B cell (primary cell): ENCODE measurements around the gene PREX1. TPM values are rescaled to one million over a fixed set of nuclear protein-coding genes. Genes with fewer than 3 reads are reported as not detected.

Source experiments
- ATAC-seq: fragments of 200-7000 bp; cut with Tn5 transposase; one replicate; pipeline ENCODE4 v1.10.0; 2021; ENCODE audit warnings: low read depth, mild to moderate bottlenecking, moderate number of reproducible peaks, moderate library complexity
- CTCF ChIA-PET: fragments of 350-600 bp; sonication (Branson Sonifier 250); formaldehyde crosslinking; loops from one replicate; lab custom pipeline; 2021; ENCODE audit warnings: antibody characterized with exemption, inconsistent platforms; lab: Charles Lee
- POLR2A ChIA-PET: fragments of 350-600 bp; sonication (Branson Sonifier 250); formaldehyde crosslinking; loops from one replicate; lab custom pipeline; 2021; ENCODE audit warnings: antibody characterized with exemption; lab: Charles Lee
- DNase-seq: peaks from one replicate; pipeline ENCODE4 v3.0.0; 2013
- H2AFZ ChIP-seq: 2 replicates; pipeline ENCODE4 v1.6.1; 2012; ENCODE audit warnings: mild to moderate bottlenecking, low read depth, low read length; ENCODE audit not compliant: insufficient read depth, poor library complexity, severe bottlenecking
- H3K27ac ChIP-seq, 2 donors: 1 replicate in 1 of 2; 2 replicates in 1 of 2; pipeline ENCODE4 v1.5.1; 2012 to 2013; ENCODE audit warnings: low read length in 2 of 2, mild to moderate bottlenecking in 2 of 2, moderate library complexity in 1 of 2
- H3K27me3 ChIP-seq, 4 experiments: fragments of 200-600 bp in 1 of 4; sonication (generic) in 1 of 4; replicated peaks in 1 of 4; 1 replicate in 2 of 4; 2 replicates in 2 of 4; pipeline versions ENCODE4 v1.6.1 to v1.7.0; 2013 to 2016; ENCODE audit warnings: low read length in 3 of 4, mild to moderate bottlenecking in 2 of 4, mixed read lengths in 1 of 4, moderate library complexity in 1 of 4; ENCODE audit not compliant: insufficient read depth in 4 of 4, control insufficient read depth in 3 of 4; ENCODE audit errors: control extremely low read depth in 1 of 4
- H3K36me3 ChIP-seq, 2 experiments: replicated peaks in 1 of 2; 1 replicate in 1 of 2; 2 replicates in 1 of 2; pipeline versions ENCODE4 v1.6.1 to v1.7.1; 2013; ENCODE audit warnings: low read length in 1 of 2; ENCODE audit not compliant: insufficient read depth in 2 of 2, control insufficient read depth in 1 of 2; ENCODE audit errors: control extremely low read depth in 1 of 2, extremely low read depth in 1 of 2
- H3K4me1 ChIP-seq, 2 donors: fragments of 200-600 bp in 1 of 2; sonication (generic) in 1 of 2; 1 replicate in 1 of 2; 2 replicates in 1 of 2; pipeline versions ENCODE4 v1.5.1 to v1.6.1; 2013 to 2017; ENCODE audit warnings: low read length in 2 of 2; ENCODE audit not compliant: control insufficient read depth in 2 of 2, insufficient read depth in 2 of 2
- H3K4me2 ChIP-seq: replicated peaks from 2 replicates; pipeline ENCODE3; 2012; ENCODE audit warnings: mild to moderate bottlenecking, low read depth, low read length; ENCODE audit not compliant: poor library complexity, severe bottlenecking
- H3K4me3 ChIP-seq, 5 experiments: fragments of 200-600 bp in 1 of 5; sonication (generic) in 1 of 5; 1 replicate in 3 of 5; 2 replicates in 2 of 5; pipeline versions ENCODE4 v1.5.1 to v1.7.0; 2011 to 2016; ENCODE audit warnings: low read length in 4 of 5, mild to moderate bottlenecking in 4 of 5, low read depth in 2 of 5, control low read depth in 1 of 5, moderate library complexity in 1 of 5; ENCODE audit not compliant: insufficient read depth in 1 of 5; ENCODE audit errors: control extremely low read depth in 1 of 5, extremely low read depth in 1 of 5
- H3K79me2 ChIP-seq: fragments of 200-600 bp; sonication (generic); one replicate; pipeline ENCODE4 v1.6.0; 2016; ENCODE audit warnings: low read length; ENCODE audit not compliant: control insufficient read depth, insufficient read depth
- H3K9ac ChIP-seq: fragments of 200-600 bp; sonication (generic); 2 replicates; pipeline ENCODE4 v1.6.1; 2017; ENCODE audit warnings: mild to moderate bottlenecking, low read length, moderate library complexity
- H3K9me3 ChIP-seq, 3 donors: one replicate each; pipeline versions ENCODE4 v1.6.1 to v1.7.1; 2013; ENCODE audit warnings: low read length in 2 of 3; ENCODE audit not compliant: control insufficient read depth in 2 of 3, insufficient read depth in 1 of 3; ENCODE audit errors: control extremely low read depth in 1 of 3
- H4K20me1 ChIP-seq: 2 replicates; pipeline ENCODE4 v1.6.0; 2012; ENCODE audit warnings: mild to moderate bottlenecking, low read length; ENCODE audit not compliant: insufficient read depth, control insufficient read depth, poor library complexity, severe bottlenecking
- H3K27ac Mint-ChIP-seq: one replicate; pipeline ENCODE4 v1.8.0; 2021; ENCODE audit warnings: mixed read lengths
- H3K27me3 Mint-ChIP-seq: one replicate; pipeline ENCODE4 v1.8.0; 2021; ENCODE audit warnings: mixed read lengths
- H3K4me1 Mint-ChIP-seq: one replicate; pipeline ENCODE4 v1.8.0; 2021; ENCODE audit warnings: mixed read lengths
- H3K4me3 Mint-ChIP-seq: one replicate; pipeline ENCODE4 v1.8.0; 2021; ENCODE audit warnings: mixed read lengths
- H3K9me3 Mint-ChIP-seq: one replicate; pipeline ENCODE4 v1.8.0; 2022; ENCODE audit warnings: mixed read lengths; ENCODE audit not compliant: insufficient read depth
- EZH2 ChIP-seq: IDR thresholded peaks from 2 replicates; pipeline ENCODE4 v1.6.1; 2012; ENCODE audit warnings: borderline replicate concordance, low read depth, mild to moderate bottlenecking, moderate library complexity, low read length; ENCODE audit not compliant: insufficient read depth, poor library complexity, severe bottlenecking
- WGBS: methylation state at CpG from one replicate; pipeline ENCODE4 v1.1.5; 2013; ENCODE audit warnings: missing lambda C conversion rate; ENCODE audit not compliant: insufficient coverage; 5-methylcytosine and 5-hydroxymethylcytosine counted together
- intact Hi-C: fragments of 100-400 bp; cut with micrococcal nuclease; formaldehyde crosslinking; loops from one replicate; pipeline ENCODE4 v1.10.0; 2022
- polyA plus RNA-seq: library from polyadenylated mRNA; depleted of rRNA; stranded (reverse); fragments of >200 nt; gene quantifications from 2 replicates; pipeline ENCODE4 v1.2.3, GENCODE V29; 2012
- total RNA-seq, 2 donors: library from RNA; stranded (reverse); fragments of 120-200 nt in 1 of 2; gene quantifications; 1 replicate in 1 of 2; 2 replicates in 1 of 2; pipeline versions ENCODE4 v1.2.3 to v1.2.4, GENCODE V29; 2013 to 2022
- TF ChIP-seq, protein P1 (sequence below): fragments of 200-600 bp; IDR thresholded peaks from one replicate; pipeline ENCODE4 v1.8.0; 2022; ENCODE audit warnings: antibody characterized with exemption, mild to moderate bottlenecking

Gene PREX1
- total and polyA plus RNA-seq, 2 donors (not counting 1 experiment from before 2014, with no cell fraction given), result 79.1 to 99.4 TPM

- Histone ChIP-seq H3K9me3 (peaks cover 0 to 12% (median 0%) of the 10 kb centered on the region in 3 donors), H3K4me2 (no peak overlapping the region), H3K27me3 (no peaks in the 10 kb centered on the region), H2AFZ (no peak overlapping the region), H3K79me2 (no peaks in the 10 kb centered on the region), H3K36me3 (peaks cover 0 to 72% of the 10 kb centered on the region in 2 experiments), H4K20me1 (peaks cover 21% of the 10 kb centered on the region), H3K9ac (no peak overlapping the region), H3K4me3 (no peak overlapping the region), H3K27ac (no peak overlapping the region), H3K4me1 (no peaks in the 10 kb centered on the region)
- H3K4me1 Mint-ChIP-seq, result no peaks in the 10 kb centered on the region
- H3K9me3 Mint-ChIP-seq, result no peaks in the 10 kb centered on the region
- DNase-seq, result no peak
- ChIA-PET POLR2A (no interaction called here), CTCF (interaction anchor here (2.7 kb wide), 1 partner anchor 10 kb away, joined by 11 read pairs; no protein-coding TSS in a partner anchor)
- 100% methylated on average over 12 of the region's 15 CpGs for WGBS
- intact Hi-C loops, result no loop called here
- no peak for TF ChIP-seq EZH2
- TF ChIP-seq, protein P1, sequence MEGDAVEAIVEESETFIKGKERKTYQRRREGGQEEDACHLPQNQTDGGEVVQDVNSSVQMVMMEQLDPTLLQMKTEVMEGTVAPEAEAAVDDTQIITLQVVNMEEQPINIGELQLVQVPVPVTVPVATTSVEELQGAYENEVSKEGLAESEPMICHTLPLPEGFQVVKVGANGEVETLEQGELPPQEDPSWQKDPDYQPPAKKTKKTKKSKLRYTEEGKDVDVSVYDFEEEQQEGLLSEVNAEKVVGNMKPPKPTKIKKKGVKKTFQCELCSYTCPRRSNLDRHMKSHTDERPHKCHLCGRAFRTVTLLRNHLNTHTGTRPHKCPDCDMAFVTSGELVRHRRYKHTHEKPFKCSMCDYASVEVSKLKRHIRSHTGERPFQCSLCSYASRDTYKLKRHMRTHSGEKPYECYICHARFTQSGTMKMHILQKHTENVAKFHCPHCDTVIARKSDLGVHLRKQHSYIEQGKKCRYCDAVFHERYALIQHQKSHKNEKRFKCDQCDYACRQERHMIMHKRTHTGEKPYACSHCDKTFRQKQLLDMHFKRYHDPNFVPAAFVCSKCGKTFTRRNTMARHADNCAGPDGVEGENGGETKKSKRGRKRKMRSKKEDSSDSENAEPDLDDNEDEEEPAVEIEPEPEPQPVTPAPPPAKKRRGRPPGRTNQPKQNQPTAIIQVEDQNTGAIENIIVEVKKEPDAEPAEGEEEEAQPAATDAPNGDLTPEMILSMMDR, result no peak
- H3K27ac Mint-ChIP-seq, result no peak overlapping the region
- H3K27me3 Mint-ChIP-seq, result no peaks in the 10 kb centered on the region
- no peak for ATAC-seq
- H3K4me3 Mint-ChIP-seq, result no peak overlapping the region
Observed at GRCh38 chr20:48667889-48668413, 159.8 kb downstream of the PREX1 start.

GRCh38 chr20:48667481-48667880 is 160.3 kb downstream of the PREX1 start:
- peaks cover 19% of the 10 kb centered on the region for H4K20me1 ChIP-seq
- no peak overlapping the region for H3K4me2 ChIP-seq
- H3K9me3 ChIP-seq, result peaks cover 0 to 13% (median 0%) of the 10 kb centered on the region in 3 donors
- no peak for DNase-seq
- WGBS, result 92% methylated on average over 6 of the region's 6 CpGs
- H3K27ac ChIP-seq, result no peak overlapping the region
- H3K9me3 Mint-ChIP-seq, result no peaks in the 10 kb centered on the region
- H3K27ac Mint-ChIP-seq, result no peak overlapping the region
- H3K4me1 ChIP-seq, result no peaks in the 10 kb centered on the region
- no peak for TF ChIP-seq EZH2
- TF ChIP-seq, protein P1, result no peak
- POLR2A ChIA-PET, result no interaction called here
- H3K4me3 Mint-ChIP-seq, result no peak overlapping the region
- no peaks in the 10 kb centered on the region for H3K79me2 ChIP-seq
- intact Hi-C loops, result no loop called here
- ATAC-seq, result no peak
- no peak overlapping the region for H2AFZ ChIP-seq
- H3K9ac ChIP-seq, result no peak overlapping the region
- CTCF ChIA-PET, result no interaction called here
- no peaks in the 10 kb centered on the region for H3K27me3 ChIP-seq
- H3K4me3 ChIP-seq, result no peak overlapping the region
- H3K36me3 ChIP-seq, result peaks cover 0 to 75% of the 10 kb centered on the region in 2 experiments
- H3K4me1 Mint-ChIP-seq, result no peaks in the 10 kb centered on the region
- H3K27me3 Mint-ChIP-seq, result no peaks in the 10 kb centered on the region
